HepG2 (cell line): ENCODE measurements around the gene LZTFL1.

ENCODE experiments used
- CBX5 ChIP-seq: sonication (generic); formaldehyde crosslinking; IDR thresholded peaks from 2 replicates; pipeline ENCODE4 v1.4.0; 2020; ENCODE audit warnings: missing genetic modification reagents, borderline replicate concordance
- ETV5 ChIP-seq: IDR thresholded peaks from 2 replicates; pipeline ENCODE4 v1.6.1; 2018; ENCODE audit warnings: missing biosample characterization, missing genetic modification reagents, inconsistent platforms, borderline replicate concordance
- POLR2A ChIP-seq, 2 experiments: IDR thresholded peaks; 2 replicates each; pipeline ENCODE4 v1.6.1; 2011; ENCODE audit warnings: low read depth in 2 of 2, low read length in 2 of 2, mild to moderate bottlenecking in 1 of 2, moderate library complexity in 1 of 2; ENCODE audit not compliant: insufficient read depth in 1 of 2
- SP2 ChIP-seq: sonication (generic); formaldehyde crosslinking; IDR thresholded peaks from 2 replicates; pipeline ENCODE4 v1.5.1; 2020; ENCODE audit warnings: mild to moderate bottlenecking, missing genetic modification reagents

DNA sequence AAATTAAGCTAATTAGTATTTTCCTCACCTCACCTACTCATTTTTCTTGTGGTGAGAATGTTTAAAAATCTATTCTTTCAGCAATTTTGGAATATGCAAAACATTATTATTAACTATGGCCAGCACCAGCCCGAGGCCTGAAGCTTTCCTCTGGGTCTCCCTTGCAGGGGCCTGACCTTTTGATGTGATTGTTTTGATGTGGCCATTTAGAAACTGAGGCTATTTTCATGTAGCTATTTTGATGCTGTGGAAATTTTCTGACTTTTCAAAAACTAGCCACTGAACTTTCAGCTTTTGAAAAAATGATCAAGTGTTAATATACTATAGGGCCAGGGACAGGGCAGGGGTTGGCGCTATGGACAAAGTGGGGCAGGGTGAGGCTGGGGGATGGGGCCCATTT is 36.2 kb upstream of the LZTFL1 start:
- TF ChIP-seq SP2 (CRISPR knock-in tag) (no peak), CBX5 (CRISPR knock-in tag) (no peak), POLR2A (IDR thresholded peaks at IDR 0.05; ENCODE audit: insufficient read depth in 1 of 2, low read depth in 2 of 2, low read length in 2 of 2) (no peak), ETV5 (CRISPR knock-in tag) (no peak)
